HuH-7 (cell line): ENCODE results near the gene PREPL.

Source experiments
- DNase-seq: peaks from one replicate; pipeline ENCODE4 v3.0.0; 2011; ENCODE audit warnings: low spot score

PREPL gene

GRCh38 chr2:44295633-44296359 lies 65.5 kb downstream of the PREPL start:
- DNase-seq: no peak

DNA sequence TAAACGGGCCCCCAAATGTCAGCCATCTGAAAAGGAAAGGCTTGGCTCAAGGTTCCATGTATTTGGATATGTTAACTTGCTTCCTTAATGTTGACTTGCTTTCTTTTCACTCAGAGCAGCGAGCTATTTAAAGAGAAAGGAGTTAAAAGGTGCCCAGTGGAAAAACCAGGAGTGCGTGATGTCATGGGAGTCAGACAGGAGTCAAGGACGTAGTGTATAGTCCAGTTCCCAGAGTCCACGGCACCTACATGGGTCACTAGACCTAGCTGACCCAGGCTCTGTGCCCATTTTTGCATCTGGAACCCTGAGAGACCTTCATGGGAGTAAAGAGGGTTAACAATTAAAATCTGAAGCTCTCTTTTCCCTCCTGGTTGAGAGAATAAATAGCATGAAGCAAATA lies 66.2 kb downstream of the PREPL start:
- no peak for DNase-seq

DNA sequence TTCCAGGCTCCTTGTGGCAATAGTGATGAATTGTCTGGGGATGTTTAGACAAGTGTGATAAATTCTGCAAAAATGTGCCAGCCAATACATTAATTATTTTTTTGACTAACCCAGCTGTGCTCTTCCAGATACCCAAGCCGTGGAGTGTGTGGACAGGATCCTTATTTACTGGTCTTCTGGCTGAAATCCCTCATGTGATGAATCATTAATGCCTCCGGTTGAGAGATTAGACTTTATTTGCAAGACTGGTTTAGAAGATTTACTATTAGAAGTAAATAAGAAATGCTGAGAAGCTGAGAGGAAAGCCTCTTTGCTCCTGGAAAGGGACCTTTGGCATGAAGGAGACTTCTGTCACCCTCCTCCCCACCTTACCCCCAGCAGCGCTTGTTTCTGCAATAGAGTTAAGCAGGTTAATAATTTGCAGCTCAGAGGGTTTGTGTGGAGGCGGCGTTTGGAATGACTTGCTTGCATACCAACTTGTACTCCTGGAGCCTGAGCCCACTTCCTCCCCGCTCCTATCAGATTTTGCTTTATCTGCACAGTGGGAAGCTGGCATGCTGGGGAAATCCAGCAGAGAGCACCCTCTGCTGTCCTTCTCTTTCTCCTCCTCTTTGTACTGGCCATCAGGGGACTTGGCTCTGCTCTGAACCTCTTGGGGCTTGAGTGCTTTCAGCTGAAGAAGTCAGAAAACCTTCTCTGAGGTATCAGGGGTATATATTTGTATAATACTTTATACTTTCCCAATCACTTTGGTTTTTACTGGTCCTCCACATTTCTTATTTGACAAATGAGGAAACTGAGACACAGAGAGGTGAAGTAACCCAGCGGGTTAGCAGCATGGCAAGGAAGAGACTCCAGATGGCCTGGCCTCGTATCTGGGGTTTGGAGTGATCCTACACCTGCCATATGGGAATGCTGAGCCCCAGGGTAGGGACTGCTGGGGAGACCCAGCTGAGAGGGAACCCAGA lies 69.7 kb downstream of the PREPL start:
- peak; percentile 52 for DNase-seq

DNA sequence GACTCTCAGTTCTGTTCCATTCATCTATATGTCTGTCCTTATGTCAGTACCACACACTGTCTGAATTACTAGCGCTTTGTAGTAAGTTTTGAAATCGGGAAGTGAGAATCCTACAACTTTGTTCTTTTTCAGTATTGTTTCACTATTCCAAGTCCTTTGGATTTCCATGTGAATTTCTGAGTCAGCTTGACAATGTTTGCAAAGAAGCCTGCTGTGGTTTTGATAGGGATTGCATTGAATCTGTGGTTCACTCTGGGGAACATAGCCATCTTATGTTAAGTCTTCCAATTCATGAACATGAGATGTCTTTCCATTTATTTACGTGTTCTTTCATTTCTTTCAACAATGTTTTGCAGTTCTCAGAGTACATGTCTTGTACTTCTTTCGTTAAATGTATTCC lies 71.0 kb downstream of the PREPL start:
- no peak for DNase-seq

DNA sequence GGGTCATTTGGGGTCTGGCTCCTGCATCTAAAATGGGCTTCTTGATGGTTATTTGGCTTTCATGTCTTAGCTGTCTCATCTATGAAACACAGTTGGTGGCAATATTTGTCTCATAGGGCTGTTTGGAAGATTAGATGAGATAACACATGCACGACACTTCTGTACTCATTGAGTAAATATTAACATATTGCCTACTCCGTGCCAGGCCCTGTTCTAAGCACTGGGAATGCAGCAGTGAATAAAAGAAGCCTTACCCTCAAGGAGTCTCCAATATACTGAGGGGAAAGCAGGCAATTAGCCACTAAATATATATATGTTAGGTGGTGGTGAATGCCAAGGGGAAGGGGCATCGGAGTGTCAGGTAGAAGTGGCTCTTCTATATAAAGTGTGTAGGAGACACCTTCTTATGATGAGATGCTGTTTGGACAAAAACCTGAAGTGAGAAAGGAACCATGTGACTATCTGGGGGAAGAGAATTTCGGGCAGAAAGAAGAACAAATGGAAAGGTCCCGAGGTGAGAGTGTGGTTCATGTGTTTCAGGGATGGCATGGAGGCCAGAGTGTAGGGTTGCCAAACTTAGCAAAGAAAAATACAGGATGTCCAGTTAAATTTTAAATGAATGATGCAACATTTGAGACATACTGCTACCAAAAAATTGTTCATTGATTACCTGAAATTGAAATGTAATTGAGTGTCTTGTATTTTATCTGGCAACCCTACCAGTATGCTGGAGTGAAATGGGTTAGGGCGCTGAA lies 74.2 kb downstream of the PREPL start:
- no peak for DNase-seq

DNA sequence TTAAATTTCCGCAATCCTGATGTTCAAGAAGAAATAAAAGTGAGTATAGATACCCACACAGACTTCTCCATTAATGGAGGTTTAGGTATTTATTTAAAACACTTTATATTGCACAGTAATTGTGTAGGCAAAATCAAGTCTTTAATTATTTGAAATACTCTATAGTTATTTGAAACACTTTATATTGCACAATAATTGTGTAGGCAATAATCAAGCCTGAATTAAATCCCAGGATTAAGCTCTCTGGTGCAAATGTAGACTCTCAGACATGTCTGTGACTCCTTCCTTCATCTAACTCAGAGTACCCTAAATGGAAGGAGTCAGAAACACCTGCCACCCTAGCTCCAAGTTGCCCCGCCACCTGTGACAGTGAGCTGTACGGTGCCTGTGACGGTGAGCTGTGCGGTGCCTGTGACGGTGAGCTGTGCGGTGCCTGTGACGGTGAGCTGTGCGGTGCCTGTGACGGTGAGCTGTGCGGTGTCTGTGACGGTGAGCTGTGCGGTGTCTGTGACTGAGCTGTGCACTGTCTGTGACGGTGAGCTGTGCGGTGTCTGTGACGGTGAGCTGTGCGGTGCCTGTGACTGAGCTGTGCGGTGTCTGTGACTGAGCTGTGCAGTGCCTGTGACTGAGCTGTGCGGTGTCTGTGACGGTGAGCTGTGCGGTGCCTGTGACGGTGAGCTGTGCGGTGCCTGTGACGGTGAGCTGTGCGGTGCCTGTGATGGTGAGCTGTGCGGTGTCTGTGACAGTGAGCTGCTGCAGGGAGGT lies 75.0 kb downstream of the PREPL start:
- no peak for DNase-seq

DNA sequence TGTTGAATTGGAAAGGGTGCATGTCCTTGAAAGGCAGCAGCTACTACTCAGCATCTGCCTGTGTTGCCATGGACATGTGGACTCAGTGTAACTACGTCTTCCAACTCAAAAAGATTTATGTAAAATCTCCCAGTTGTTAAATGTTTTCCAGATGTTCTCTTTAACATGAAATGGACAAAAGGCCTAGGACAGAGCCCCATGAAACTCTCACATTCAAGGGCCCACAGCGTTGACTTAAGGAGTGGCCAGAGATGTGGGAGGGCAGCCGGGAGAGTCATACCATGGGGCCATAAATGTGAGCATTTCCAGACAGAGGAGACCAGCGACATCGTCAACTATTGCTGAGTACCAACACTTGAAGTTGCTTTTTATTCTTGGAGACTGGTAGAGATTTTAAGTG lies 76.1 kb downstream of the PREPL start:
- no peak for DNase-seq

- no peak for DNase-seq
Measured at GRCh38 chr2:44283116-44283666, 78.1 kb downstream of the PREPL start.

- DNase-seq: no peak
Measured at GRCh38 chr2:44280869-44281268, 80.4 kb downstream of the PREPL start.

GRCh38 chr2:44277541-44277940 lies 83.8 kb downstream of the PREPL start:
- DNase-seq: no peak

- no peak for DNase-seq
Measured at GRCh38 chr2:44275927-44276303, 85.4 kb downstream of the PREPL start.

DNA sequence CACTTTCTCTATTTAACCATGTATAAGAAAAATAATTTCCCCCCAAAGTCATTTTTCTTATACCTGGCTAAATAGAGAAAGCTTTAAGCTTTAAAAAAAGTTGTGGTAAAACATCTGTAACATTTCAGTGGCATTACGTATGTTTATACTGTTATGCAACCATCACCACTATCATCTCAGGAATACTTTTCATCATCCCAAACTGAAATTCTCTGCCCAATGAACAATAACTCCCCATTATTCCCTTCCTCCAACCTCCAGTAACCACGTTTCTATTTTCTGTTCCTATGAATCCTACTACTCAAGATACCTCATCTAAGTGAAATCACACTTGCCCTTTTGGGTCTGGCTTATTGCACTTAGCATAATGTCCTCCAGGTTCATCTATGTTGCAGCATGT lies 87.7 kb downstream of the PREPL start:
- no peak for DNase-seq

- no peak for DNase-seq
Measured at GRCh38 chr2:44273076-44273475, 88.2 kb downstream of the PREPL start.

GRCh38 chr2:44271296-44271695 lies 90.0 kb downstream of the PREPL start:
- DNase-seq: no peak

DNA sequence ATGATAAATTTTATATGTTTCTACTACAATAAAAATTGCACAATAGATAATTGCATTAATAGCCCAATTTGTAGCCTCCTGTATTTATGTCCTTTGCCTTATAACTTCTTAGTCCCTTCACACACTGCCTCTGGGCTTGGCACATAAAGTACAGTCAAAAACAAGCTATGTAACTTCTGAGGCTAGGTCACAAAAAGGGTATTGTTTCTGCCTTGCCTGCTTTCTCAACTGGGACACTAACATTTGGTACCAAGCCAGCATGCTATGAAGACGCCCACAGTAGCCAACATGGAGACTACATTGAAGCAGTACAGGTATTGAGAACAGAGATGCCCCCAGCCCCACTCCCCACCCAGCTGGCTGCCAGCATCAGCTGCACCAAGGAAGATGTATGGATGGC lies 91.5 kb downstream of the PREPL start:
- no peak for DNase-seq

GRCh38 chr2:44267796-44268648 lies 93.3 kb downstream of the PREPL start:
- DNase-seq: no peak
